NCI-H526 treated with DMSO at 0.1 percent for 48 hours (cell line): Measurements from ENCODE around the gene PRKCH.
"Not testable (repeated sequence)": the region's sequence is repeated elsewhere in the genome, so short reads cannot be mapped to it uniquely, and the experiment has no call there.

ENCODE experiments used
- DNase-seq: peaks from one replicate; lab custom pipeline; 2025; lab: John Stamatoyannopoulos, UW

PRKCH gene

GRCh38 chr14:61308701-61309100 lies 12.7 kb upstream of the PRKCH start:
- not testable (repeated sequence) for DNase-seq

DNA sequence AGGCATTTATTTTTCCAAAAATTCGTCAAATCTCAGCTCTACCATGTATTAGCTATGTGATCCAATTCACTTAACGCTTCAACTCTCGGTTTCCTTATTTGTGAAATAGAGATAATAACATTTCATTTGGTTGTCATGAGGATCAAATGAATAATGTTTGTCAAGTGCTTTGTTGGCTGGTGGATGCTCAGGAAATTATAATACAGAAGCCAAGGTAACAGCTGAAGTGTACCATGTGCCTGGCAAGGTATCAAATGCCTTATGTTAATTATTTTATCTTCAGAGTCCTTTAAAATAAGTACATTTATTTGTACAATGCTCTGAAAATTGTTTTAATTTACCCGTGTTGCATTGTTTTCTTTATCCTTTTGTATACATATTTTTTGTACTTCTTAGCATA lies 6.1 kb upstream of the PRKCH start:
- DNase-seq, result no peak

DNA sequence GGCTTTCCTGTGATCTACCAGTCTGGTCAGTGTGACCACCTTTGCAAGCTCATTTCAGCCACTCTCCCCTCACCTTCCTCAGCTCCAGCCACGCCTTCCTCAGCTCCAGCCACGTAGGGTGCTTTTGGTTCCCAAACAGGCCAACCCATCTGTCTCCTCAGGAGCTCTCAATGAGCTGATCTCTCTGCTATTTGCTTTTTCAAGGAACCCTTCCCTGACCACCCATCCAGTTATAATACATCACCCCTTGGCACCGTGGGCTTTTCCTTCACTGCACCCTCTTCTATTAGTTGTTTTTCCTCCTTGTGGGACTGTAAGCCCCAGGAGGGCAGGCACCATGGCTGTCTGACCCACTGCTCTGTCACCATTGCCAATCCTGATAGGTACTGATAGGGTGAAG lies 2.3 kb upstream of the PRKCH start:
- DNase-seq, result no peak

- DNase-seq, result no peak
Observed at GRCh38 chr14:61319706-61320105, 1.7 kb upstream of the PRKCH start.

DNA sequence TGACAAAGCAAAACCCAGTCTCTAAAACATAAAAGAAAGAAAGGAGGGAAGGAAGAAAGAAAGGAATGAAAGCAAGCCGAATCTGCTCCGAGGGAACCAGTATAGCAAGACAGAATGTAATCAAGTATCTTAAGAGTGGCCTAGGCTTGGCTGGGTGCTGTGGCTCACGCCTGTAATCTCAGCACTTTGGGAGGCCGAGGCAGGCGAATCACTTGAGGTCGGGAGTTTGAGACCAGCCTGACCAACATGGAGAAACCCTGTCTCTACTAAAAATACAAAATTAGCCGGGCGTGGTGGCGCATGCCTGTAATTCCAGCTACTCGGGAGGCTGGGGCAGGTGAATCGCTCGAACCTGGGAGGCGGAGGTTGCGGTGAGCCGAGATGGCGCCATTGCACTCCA lies 1.2 kb upstream of the PRKCH start:
- not testable (repeated sequence) for DNase-seq

- DNase-seq, result no peak
Observed at GRCh38 chr14:61320806-61321384, 484 bp upstream of the PRKCH start.

DNA sequence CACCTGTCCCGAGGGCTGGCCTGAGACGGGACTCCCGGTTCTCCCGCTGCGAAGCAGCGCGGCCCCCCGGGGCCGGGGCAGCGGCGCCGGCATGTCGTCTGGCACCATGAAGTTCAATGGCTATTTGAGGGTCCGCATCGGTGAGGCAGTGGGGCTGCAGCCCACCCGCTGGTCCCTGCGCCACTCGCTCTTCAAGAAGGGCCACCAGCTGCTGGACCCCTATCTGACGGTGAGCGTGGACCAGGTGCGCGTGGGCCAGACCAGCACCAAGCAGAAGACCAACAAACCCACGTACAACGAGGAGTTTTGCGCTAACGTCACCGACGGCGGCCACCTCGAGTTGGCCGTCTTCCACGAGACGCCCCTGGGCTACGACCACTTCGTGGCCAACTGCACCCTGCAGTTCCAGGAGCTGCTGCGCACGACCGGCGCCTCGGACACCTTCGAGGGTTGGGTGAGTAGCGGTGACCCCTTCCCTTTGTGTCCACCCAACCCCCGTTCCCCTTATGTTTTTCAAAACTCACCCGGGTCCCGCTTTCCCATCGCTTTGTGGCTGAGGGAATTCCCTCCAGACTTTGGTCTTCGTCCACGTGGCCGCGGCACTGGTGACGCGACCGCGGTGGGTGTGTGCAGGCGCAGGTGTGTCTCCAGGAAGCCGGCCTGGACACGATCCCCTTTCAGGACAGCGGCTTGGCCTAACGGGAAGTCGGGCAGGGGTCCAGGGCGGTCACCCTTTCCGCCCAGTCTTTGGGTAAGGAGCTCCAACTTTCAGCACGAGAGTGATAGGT lies 826 bp downstream of the PRKCH start:
- no peak for DNase-seq

DNA sequence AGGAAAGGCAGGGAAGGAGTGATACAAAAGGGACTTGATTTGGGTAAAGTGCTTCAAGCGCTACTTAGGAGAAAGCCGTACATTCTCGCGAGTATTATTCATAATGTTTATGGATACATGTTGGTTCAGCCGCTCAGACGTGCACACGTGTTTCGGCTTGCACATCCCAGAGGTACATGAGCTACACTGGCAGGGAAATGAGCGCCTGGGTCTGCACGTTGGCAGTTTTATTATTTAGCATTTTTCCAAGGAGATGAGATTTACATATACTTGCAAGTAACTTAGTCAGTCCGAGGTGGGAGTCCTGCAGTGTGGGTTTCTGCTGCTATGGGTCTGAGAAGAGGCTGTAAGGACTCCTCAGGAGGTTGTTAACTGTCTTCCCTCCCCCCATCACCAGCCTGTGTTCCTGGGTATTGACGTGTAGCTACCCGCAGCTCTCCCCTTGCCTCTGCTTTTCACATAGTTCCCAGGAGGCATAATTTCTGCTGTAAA lies 1.5 kb downstream of the PRKCH start:
- peak; percentile 33 for DNase-seq

GRCh38 chr14:61323970-61324369 lies 2.6 kb downstream of the PRKCH start:
- no peak for DNase-seq

DNA sequence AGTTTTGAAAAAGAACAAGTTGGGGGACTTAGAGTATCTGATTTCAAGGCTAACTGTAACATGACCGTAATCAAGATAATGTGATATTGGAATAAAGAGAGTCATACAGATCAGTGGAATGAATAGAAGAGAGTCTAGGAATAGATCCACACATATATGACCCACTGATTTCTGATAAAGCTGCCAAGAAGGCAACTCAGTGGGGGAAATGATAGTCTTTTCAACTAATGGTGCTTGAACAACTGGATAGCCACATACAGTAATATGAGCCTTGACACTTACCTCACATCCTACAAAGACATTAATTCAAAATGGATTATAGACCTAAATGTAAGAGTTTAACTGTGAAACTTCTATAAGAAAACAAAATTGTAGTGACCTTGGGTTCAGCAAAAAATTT lies 3.8 kb downstream of the PRKCH start:
- DNase-seq, result no peak

DNA sequence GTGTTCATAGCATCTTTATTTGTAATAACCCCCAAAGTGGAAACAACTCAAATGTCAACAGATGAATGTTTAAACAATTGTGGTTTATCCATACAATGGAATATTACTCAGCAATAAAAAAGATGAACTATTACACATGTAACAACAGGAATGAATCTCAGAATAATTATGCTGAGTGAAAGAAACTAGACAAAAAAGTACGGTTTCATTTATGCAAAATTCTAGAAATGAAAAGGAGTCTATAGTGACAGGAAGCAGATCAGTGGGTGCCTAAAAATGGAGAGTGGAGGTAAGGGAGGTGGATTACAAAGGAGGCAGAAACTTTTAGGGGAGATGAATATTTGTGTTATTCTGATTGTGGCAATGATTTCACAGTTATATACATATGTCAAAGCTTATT lies 4.8 kb downstream of the PRKCH start:
- no peak for DNase-seq

DNA sequence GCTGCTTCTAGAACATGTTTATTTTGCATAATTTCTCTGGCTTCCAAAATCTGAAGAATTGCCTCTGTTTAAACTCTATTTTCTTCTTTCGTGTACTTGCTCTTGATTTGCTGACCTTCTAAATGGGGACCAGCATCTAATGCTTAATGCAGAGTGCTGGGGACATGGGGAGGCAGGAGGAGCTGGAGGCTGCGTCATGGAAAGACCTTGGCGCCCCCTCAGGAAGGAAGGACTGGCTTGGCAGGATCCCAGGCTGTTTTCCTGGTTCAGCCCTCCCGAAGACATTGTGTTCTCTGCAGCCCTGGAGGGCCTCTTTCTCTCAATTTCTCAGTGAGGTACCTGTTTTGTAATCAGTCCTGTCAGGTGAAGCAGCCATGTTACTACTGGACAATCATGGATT lies 5.5 kb downstream of the PRKCH start:
- no peak for DNase-seq

GRCh38 chr14:61328626-61329262 lies 7.4 kb downstream of the PRKCH start:
- DNase-seq, result no peak

GRCh38 chr14:61329478-61330051 lies 8.2 kb downstream of the PRKCH start:
- no peak for DNase-seq

- DNase-seq, result no peak
Observed at GRCh38 chr14:61330511-61330910, 9.1 kb downstream of the PRKCH start.

DNA sequence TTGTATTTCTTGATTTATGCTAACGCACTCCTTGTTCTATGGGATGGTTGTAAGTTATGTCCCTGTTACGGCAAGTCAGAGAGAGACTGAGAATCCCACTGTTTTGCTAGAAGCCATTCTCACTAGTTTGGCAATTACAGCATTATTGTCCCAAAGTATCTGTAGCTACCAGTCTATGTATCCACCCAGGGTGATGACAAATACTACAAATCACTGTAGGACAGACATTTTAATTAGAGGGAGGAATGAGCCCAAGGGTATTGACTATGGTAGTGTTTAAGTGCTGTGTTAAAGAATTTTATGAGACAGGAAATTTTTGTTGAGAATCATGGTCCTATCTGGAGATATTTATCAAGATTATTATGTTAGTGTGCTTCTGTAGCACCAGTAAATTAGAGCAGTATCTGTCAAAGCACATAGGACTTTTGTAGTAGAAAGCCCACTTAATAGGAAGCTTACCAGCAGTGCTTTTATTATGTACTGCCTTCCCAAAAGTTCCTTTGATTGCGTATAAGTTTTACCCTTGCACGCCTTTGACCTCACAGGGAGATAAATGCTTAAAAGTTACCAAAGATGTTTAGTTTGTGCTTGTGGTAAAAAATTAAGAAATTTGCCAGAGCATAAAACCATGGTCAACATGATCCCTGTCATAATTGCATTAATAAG lies 10.7 kb downstream of the PRKCH start:
- no peak for DNase-seq

DNA sequence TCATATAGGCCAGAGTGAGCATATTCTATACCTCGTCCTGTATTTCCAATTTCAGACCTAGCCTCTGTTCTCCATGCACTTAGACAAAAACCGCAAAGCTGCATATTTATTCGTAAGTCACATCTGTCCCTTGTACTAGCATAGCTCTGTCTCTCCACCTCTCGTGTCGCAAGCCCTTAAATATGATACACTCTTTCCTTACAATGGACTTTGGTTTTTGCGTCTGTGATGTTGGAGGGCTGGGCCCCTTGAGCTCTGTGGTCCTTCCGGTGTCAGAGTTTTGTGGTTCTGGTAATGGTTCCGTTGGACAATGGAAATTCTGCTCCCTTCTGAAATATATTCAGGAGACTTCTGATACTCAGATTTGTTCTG lies 11.3 kb downstream of the PRKCH start:
- no peak for DNase-seq

DNA sequence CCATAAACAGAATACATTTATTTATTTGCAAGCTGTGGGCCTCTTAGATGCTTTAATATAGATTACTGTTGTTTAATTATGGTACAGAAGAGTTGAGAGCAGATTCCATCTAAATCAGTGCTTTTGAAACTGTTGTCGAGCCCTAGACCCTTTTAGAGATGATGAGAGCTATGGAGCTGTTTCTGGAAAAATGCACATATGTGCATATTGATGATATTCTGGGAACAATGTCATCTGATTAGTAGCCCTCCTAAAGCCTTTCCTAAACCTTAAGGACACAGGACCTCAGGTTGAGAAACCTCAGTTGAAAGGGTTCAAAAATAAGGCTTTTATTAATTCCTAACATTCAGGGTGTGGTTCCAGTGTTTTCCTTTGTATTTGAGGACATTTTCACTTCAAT lies 11.7 kb downstream of the PRKCH start:
- DNase-seq, result no peak

GRCh38 chr14:61334197-61334701 lies 12.9 kb downstream of the PRKCH start:
- DNase-seq, result no peak

GRCh38 chr14:61335049-61335448 lies 13.7 kb downstream of the PRKCH start:
- DNase-seq, result no peak

DNA sequence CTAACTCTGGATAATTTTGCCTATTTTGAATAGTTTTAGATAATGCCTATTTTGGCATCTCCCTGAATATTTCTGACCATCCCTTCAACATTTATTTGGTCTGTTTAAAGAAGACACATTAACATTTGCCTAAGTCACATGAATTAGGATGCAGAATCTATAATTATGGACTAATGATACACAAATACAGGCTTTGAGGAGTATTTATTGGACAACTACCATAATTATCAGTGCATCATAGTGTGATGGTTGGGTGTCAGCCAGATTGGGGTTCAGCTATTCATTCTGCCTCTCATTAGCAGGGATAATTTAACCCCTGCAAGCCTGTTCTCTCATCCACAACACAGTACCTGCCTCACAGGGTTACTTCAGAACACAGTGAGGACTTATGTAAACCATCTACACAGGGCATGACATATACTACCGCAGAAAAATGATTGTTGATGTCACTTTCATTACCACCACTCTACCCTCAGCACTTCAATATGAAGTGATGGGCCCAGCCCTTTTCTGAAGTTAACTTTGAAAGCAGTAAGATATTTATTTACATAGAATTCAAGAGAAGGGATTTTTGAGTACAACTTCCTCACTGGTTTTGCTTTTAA lies 14.4 kb downstream of the PRKCH start:
- DNase-seq, result no peak

- DNase-seq, result no peak
Observed at GRCh38 chr14:61337893-61338292, 16.5 kb downstream of the PRKCH start.
